Measurements from ENCODE around the gene LPCAT4.
"Not testable (repeated sequence)": the region's sequence is repeated elsewhere in the genome, so short reads cannot be mapped to it uniquely, and the experiment has no call there.

The LPCAT4 gene

DNA sequence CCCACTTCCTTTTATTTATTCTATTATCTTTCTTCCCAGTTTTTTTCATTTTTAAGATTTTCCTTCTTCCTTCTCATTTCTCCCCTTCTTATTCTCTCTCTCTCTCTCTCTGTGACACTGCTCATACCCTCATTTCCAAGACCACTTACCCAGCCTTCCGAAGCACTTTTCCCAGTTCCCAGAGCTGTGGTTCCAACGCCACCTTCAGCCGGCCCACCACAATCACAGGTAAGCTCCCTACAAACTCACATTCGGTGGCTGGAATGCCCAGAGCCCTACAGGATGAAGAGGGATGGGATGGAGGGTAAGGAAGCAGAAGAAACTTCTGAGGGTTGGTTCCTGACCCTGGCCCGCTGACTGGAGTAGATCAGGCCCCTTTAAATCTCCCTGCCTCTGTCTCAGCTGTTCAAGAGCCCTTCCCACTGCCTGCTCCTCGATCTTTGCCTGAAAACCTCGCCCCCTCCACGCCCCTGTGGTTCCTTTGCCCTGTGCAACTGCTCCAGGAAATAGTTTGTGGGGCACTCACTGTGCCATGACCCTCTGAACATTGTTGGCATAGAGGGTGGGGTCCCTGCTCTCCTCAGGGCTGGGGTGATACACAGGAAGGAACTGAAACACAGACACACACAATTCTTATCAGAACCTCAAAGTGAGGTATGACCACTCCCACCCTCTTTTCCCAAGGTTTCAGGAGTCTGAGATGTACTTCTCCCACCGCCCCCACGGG lies 4.8 kb downstream of the LPCAT4 start:
- DNase-seq = no peak

DNA sequence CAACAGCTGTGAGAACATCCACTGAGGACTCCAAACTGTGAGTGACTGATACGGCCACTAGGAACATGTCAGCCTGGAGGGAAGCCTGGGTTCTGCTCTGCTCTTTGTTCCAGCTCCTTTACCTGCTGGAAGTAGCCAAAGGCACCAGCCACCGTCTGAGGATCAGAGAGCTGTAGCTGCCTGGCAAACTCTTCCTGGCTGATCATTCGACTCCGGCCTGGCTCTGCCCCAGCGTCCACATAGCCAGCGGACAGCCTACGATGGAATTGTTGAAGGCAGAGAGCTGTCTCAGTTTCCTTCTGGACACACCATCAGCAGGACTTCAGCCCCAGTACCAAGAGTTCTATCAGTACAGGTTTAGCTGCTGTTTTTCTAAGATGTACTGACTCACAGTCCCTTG lies 5.7 kb downstream of the LPCAT4 start:
- no peak for DNase-seq

DNA sequence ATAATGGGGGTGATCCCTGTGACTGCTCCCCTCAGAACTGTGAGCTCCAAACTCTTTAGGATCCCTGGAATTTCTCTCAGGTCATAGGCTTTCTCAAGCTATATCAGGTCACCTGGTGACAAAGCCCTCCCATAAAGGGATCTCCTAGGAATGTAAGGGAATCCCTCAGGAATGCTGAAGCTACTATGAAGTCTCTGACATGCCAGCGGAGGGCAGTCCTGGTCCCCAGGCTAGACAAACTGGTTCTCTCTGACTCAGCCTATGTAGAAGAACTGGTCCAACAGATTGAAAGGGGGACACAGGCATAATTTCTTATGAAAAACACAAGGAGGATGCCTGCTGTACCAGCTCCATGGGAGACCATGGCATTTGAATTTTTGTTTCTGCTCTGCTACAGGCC lies 6.7 kb downstream of the LPCAT4 start:
- DNase-seq = no peak

DNA sequence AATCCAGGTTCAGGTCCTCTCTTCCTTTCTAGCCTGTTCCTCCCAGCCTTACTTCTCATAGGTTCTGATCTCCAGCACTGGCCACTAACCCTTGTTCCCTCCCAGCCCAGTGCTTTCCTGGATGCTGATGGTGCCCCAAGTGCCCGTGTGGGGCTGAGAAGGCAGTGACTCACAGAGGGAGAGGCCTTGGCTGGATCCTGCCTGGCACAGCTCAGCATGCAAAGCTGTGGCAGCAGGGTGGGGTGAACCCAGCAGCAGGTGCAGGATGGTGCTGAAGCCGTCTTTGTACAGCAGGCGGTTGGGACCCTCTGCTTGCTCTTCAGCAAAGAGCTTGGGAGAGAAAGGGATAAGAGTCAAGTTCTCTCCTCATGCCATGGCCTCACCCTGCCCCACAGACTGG lies 7.6 kb downstream of the LPCAT4 start:
- no peak for DNase-seq

DNA sequence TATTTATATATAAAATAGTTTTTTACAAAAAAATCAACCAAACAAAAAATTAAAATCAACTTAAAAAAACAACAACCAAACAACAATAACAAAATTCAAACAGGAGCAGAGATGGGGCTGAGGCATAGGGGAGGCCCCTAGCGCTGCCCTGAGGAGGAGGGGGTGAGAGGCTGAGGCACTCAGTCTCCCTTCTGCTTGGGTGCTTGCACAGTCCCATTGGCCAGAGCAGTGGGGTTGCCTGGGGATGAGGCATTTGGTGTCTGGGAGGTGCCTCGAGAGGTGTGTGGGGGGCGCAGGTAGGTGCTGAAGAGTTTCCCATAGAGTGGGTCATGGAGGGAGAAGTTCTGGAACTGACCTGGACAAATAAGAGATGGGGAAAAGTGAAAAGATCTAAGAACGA lies 8.0 kb downstream of the LPCAT4 start:
- DNase-seq = no peak

DNA sequence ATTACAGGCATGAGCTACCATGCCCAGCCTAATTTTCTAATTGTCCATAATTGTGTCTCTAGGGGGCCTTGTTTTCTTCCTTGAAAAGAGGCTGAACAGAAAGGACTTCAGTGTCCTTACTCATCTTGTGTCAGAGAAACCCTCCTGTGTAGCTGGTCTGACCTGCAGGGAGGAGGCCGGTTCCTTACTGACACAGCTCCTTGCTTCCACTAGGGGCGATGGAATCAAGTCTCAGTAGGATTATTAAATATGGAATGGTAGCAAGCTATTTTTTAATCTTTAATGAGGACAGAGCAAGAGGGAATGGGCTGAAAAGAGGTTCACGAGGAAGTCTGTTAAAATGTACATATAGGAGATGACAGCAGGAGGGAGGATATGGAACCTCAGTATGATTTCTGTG lies 8.6 kb downstream of the LPCAT4 start:
- DNase-seq = no peak

DNA sequence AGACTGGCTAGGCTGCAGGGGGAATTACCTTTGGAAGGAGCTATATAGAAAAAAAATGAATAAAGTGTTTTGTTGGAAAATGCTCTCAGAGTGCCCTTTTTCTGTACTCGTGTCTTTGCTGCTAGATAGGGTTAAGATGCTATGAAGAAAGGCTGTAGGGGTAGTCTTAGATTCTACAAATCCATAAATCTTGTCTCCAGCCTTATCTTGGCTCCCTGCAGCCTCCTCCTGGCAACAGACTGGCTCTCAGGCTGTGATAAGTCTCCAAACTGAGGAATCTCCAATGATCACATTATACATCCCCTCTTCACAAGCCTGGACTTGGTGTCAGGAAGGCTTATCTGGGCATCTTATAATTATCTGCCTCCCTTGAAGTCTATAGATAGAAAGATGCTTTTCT lies 9.3 kb downstream of the LPCAT4 start:
- DNase-seq = no peak

DNA sequence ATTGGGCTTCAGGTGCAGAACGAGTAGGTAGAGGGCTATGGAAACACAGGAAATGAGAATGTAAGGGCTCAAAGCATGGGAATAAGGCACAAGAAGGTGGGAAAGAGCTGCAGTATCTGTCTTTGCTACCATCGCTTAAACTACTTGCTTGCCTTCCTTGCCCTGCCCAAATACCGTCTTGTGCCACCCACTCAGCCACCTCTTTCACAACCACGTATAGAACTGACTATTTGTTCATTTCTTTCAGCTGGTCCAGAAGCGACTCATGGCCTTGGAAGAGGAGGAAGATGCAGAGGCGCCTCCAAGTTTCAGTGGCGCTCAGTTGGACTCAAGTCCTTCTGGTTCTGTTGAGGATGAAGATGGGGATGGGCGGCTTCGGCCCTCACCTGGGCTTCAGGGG lies 11.8 kb downstream of the LPCAT4 start:
- DNase-seq = no peak

DNA sequence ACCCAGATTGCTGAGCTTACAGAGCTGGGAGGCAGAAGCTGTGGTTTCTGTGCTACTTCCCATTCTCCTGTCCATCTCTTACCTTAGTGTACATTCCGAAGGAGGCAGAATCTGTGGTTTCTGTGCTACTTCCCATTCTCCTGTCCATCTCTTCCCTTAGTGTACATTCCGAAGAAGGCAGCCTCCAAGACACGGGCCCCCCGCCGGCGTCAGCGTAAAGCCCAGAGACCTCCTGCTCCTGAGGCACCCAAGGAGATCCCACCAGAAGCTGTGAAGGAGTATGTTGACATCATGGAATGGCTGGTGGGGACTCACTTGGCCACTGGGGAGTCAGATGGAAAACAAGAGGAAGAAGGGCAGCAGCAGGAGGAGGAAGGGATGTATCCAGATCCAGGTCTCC lies 12.7 kb downstream of the LPCAT4 start:
- DNase-seq = no peak

DNA sequence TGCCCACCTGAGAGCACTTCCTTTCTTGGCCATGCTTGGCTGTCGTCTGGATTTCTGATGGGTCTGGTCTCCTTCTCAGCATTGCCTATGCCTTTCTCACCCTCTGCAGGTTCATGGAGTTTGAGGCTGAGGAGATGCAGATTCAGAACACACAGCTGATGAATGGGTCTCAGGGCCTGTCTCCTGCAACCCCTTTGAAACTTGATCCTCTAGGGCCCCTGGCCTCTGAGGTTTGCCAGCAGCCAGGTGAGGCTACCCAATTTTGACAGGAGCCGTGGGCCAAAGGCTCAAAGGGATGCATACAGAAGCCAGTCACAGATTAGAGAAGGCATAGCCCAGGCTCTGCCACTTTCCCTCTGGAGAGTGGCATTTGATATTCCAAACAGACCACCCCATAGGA lies 13.4 kb downstream of the LPCAT4 start:
- no peak for DNase-seq

DNA sequence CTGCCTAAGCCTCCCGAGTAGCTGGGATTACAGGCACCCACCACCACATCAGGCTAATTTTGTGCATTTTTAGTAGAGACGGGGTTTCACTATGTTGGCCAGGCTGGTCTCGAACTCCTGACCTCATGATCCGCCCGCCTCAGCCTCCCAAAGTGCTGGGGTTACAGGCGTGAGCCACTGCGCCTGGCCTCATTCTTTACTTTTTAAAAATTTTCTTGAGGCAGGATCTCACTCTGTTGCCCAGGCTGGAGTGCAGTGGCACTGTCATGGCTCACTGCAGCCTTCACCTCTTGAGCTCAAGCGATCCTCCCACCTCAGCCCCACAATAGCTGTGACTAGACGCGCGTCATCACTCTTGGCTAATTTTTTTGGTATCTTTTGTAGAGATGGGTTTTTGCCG lies 14.0 kb downstream of the LPCAT4 start:
- not testable (repeated sequence) for DNase-seq

DNA sequence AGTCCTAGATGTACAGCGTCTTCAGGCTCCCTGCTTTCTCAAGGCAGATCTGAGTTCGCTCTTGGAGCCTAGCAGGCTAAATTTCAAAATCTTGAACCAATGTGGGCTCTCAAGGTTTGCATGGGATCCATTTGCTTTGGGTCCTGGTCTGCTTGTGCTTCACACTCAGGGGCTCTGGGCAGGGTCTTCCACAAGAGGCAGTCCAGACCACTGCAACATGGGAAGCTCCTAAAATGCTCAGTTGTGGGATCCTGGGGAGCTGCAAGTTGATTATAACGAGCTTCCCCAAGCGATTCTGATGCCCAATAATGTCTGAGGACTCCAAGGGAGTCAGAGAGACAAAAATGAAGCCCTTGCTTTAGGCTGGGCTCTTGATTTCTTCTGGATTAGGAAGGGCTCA lies 17.2 kb downstream of the LPCAT4 start:
- no peak for DNase-seq

DNA sequence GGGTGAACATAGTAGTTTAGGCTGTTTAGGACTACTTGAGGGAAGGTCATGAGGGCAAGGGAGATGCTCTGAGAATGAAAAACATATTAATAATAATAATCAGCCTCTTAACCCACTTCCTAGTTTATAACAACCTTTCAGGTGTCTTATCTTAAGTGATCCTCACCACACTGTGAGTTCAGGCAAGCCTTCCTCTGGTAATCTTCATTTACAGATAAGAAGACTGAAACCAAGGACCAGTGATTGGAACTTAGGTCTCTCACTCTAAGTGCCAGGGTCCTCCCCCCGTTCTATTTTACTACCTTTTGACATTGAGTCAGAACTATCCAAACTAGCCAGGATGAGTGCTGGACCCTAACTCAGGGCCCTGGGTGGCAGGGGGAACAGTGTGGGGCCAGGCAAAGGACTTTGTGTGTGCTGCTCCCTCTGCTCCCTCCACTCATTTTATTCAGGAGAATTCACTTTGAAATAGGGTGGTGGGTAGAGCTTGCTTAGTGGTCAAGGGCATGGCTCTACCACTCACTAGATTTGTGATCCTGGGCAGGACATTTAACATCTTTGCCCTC lies 18.2 kb downstream of the LPCAT4 start:
- DNase-seq = no peak

DNA sequence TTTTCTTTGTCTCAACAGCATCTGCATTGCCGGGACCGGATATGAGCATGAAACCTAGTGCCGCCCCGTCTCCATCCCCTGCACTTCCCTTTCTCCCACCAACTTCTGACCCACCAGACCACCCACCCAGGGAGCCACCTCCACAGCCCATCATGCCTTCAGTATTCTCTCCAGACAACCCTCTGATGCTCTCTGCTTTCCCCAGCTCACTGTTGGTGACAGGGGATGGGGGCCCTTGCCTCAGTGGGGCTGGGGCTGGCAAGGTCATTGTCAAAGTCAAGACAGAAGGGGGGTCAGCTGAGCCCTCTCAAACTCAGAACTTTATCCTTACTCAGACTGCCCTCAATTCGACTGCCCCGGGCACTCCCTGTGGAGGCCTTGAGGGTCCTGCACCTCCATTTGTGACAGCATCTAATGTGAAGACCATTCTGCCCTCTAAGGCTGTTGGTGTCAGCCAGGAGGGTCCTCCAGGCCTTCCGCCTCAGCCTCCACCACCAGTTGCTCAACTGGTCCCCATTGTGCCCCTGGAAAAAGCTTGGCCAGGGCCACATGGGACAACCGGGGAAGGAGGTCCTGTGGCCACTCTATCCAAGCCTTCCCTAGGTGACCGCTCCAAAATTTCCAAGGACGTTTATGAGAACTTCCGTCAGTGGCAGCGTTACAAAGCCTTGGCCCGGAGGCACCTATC lies 18.9 kb downstream of the LPCAT4 start:
- DNase-seq = no peak

DNA sequence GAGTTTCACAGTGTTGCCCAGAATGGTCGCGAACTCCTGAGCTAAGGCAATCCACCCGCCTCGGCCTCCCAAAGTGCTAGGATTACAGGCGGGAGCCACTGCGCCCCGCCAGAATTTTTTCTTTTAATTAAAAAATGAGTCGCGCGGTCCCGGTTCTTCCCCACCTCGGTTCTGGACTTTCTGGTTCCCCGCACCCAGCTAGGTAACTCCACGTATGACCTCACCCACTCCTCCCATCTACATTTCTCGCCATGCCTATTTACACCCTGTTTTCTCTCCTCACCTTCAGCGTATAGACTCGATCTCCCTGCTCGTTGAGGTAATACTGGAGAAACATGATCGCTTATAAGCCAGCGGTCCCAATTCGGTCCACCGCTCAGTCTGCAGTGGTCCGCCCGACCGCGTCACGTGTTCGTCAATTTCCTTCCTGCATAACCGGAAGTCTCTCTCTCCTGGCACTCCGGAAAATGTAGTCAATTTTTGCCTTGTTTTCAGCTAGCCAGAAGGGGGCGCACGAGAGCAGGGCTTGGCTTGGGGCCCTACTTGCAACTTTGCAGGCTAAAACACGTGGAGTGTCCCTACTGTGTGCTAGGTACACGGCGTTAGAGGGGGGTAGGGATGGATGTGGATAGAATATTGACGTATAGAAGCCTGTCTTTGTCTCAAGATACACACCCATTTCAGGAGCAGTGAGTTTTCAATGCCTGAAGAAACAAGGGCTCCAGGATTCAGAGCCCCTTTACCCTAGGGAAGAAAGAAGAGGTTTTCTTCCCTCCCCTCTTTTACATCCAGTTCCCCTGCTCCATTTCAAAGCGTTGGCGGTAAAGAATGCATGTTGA lies 24.0 kb downstream of the LPCAT4 start, which contains the start of the genes NOP10 and NUTM1:
Gene NOP10, minus strand, starts transcription at position 400 of the 839 bp plus-strand sequence. Its CDS starts 63 bp downstream, at position 337.
Gene NUTM1, plus strand, starts transcription at position 579 of the 839 bp plus-strand sequence. CDS start 382 bp downstream, outside the sequence.
- peak; percentile 87 for DNase-seq

DNA sequence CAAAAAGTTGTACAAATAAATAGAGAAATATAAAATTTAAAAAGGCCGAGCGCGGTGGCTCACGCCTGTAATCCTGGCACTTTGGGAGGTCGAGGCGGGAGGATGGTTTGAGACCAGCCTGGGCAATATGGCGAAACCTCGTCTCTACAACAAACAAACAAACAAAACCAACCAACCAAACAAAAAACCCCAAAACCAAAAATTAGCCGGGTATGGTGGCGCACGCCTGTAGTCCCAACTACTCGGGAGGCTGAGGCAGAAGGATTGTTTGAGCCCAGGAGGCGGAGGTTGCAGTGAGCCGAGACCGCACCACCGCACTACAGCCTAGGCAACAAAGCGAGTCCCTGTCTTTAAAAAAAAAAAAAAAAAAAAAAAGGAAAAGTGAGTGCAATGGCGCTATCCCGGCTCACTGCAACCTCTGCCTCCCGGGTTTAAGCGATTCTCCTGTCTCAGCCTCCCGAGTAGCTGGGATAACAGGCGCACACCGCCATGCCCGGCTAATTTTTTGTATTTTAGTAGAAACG lies 24.7 kb downstream of the LPCAT4 start:
- not testable (repeated sequence) for DNase-seq

DNA sequence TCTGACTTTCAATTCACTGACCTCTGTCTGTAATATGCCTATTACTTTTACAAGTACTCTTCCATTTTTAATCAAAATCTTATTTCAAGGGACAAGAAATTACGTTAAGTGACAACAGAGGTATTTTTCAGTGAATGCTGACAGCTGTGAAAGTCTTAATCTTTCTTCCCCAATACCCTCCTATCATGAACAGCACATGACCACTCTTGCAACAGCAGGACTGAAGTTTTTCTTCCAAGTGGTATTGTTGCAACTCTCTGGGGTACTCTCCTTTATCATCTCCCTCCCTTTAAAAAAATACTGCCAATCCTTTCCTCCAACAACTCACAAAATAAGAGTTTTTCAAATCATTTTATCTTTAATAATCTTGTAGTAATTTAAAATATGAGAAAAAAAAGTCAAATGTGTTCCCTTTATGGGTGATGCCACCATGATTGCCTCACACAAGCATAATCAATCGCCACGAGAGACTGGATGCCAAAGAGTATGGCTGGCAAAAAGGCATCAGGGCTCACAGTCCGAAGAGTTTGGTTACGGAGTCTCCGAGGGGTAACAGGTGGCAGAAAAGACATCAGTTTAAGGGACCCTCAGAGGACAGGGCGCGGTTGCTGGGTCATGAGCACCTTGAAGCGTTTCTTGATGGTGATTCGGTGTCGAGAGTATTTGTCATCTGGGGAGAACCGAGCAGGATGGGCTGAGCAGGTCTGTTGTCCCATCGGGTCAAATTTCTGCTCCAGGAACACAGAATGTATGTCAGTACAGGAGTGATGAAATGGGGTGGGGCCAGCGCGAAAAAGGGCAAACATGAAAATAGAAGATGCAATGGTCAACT lies 25.4 kb downstream of the LPCAT4 start:
- no peak for DNase-seq

DNA sequence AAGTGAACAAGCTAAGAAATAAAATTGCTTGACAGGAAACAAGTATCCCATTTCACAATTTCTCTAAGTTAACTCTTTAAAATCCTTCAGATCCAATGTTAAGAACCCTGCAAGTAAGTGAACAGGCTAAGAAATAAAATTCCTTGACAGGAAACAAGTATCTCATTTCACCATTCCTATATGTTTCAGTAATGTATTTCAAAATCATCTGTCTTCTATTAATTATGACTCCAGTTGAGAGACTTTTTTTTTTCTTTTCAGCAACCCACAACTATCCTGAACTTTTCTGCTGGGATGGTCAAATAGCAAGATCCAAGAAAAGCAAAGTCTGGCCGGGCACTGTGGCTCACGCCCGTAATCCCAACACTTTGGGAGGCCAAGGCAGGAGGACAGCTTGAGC lies 27.1 kb downstream of the LPCAT4 start:
- DNase-seq = no peak

DNA sequence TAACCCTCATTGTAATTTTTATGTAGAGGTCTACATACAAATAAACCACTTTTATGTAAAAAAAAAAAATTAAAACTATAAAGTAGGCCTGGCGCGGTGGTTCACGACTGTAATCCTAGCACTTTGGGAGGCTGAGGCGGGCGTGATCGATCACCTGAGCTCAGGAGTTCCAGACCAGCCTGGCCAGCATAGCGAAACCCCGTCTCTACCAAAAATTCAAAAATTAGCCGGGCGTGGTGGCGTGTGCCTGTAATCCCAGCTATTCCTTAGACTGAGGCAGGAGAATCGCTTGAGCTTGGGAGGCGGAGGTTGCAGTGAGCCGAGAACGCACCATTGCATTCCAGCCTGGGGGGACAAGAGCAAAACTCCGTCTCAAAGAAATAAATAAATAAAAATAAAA lies 28.6 kb downstream of the LPCAT4 start:
- DNase-seq = no peak

DNA sequence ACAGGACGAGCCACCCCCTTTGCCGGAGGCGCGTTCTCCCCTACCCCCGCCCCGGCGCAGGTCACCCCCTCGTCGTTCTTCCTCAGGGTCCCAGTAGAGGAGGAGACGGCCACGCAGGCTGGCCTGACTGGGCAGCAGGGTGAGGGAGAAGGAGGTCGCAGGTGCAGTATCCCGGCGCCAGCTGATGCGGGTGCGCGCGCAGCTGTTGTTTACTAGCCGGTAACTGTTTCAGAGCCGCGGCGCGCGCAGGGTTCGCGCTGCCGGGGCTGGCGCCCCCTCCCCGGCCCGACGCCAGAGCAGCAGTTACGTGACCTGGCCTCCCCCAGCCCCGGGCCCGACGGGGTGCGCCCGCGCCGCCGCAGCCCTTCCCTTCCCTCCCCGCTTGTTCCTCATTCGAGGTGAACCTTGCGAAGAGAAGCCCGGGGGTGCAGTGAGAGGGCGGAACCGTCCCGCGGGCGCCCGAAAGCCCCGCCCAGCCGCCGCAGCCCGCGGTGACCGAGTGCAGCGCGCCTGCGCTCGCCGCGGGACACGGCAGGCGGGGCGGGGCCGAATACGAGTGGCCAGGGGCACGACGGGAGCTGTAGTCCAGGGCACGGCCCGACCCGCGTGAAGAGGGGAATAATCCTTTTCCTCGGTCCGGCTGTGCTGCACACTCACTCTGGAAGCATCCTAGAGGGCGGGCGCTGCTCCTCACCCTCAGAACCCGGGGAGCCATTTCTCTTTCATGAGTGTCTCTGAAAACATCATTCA lies 29.3 kb downstream of the LPCAT4 start, which contains the start of gene SLC12A6:
Gene SLC12A6, minus strand, starts transcription at position 225 of the 750 bp plus-strand sequence. CDS start 1,101 bp downstream, outside the sequence.
- DNase-seq = peak; percentile 82

DNA sequence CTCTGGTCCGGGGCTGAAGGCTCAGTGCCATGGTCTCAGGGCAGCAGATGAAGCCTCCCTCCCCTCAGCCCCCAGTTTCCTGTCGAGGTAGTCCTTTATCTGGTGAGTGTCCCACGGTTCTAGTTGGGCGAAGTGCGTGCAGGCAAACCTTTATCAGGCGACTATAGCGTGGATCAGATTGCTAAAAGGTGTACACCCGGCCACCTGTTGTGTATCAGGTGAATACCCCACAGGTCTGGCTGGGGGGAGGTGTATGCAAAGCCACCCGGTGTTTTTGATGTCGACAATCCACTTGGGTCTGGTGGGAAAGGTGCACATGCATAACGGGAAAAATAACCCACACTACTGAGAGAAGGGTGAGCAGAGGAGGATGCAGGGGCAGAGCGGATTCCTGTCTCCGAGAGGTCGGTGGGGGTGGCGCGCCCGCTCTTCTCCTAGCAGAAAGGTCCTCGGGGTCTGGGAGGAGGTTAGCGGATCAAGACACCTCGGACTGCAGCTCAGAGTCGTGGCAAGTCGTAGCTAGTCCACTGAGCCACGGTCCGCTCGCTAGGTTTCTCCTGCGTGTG lies 29.9 kb downstream of the LPCAT4 start:
- no peak for DNase-seq
